HFFc6 (cell line): Measurements from ENCODE around the gene KRIT1. TPM values are rescaled to one million over a fixed set of nuclear protein-coding genes. Genes with fewer than 3 reads are reported as not detected.

Experiments
- DNase-seq: peaks from one replicate; pipeline ENCODE4 v3.0.0-alpha.2; 2018
- H3K27ac Mint-ChIP-seq: 2 replicates; pipeline ENCODE4 v1.8.0; 2020; ENCODE audit warnings: mild to moderate bottlenecking, mixed read lengths
- H3K27me3 Mint-ChIP-seq: 2 replicates; pipeline ENCODE4 v1.8.0; 2021; ENCODE audit warnings: mild to moderate bottlenecking, moderate library complexity, mixed read lengths; ENCODE audit not compliant: insufficient read depth
- H3K36me3 Mint-ChIP-seq: 2 replicates; pipeline ENCODE4 v1.8.0; 2021; ENCODE audit warnings: low read depth, mixed read lengths
- H3K4me1 Mint-ChIP-seq: 2 replicates; pipeline ENCODE4 v1.8.0; 2020; ENCODE audit warnings: low read depth, mixed read lengths
- H3K4me3 Mint-ChIP-seq: 2 replicates; pipeline ENCODE4 v1.8.0; 2020; ENCODE audit warnings: mild to moderate bottlenecking, moderate library complexity, mixed read lengths
- H3K9me3 Mint-ChIP-seq: 2 replicates; pipeline ENCODE4 v1.8.0; 2020; ENCODE audit warnings: mild to moderate bottlenecking, mixed read lengths
- microRNA-seq: library from miRNA; unstranded; fragments of <30 nt; microRNA quantifications from one replicate; pipeline ENCODE4, GENCODE V29; 2019
- total RNA-seq, 6 experiments: library from RNA; stranded (reverse); fragmentation: NEBNext Ultra II Directional; extraction: Animal tissue kit (Norgen Biotek cat#: 25700); gene quantifications; 2 replicates in 1 of 6; 3 replicates in 5 of 6; pipeline ENCODE4 v1.2.3, GENCODE V29; 2021
- TF ChIP-seq, protein P1 (sequence below): fragments of 200-600 bp; sonication (generic); IDR thresholded peaks from 2 replicates; pipeline ENCODE4 v1.5.0; 2021; ENCODE audit warnings: antibody characterized with exemption, mild to moderate bottlenecking

Gene KRIT1
- total RNA-seq, 6 experiments from 2014 or later: 25.9 to 29.3 (median 28.0) TPM

DNA sequence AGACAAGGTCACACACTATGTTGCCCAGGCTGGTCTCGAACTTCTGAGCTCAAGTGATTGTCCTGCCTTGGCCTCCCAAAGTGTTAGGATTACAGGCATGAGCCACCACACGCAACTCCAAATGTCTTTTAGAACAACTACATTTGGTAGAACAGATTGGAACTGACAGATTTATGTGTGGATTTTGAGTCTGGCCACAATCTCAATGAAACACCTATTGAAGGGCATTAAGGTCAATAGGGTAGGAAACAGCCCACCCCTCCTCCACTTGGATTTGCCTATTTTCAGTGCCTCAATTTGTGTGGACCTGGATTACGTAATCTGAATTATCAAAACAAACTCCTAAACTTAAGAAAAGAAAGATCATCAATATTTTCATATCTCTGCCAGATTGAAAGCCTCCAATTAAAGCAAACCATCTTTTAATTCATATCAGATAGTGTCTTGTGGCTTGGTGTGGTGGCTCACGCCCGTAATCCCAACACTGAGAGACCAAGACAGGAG lies 95.9 kb downstream of the KRIT1 start:
- DNase-seq: no peak
- Mint-ChIP-seq H3K36me3 (no peaks in the 10 kb centered on the region), H3K4me3 (no peak overlapping the region), H3K9me3 (no peaks in the 10 kb centered on the region), H3K27ac (no peak overlapping the region), H3K4me1 (no peaks in the 10 kb centered on the region), H3K27me3 (no peaks in the 10 kb centered on the region)
- TF ChIP-seq, protein P1, sequence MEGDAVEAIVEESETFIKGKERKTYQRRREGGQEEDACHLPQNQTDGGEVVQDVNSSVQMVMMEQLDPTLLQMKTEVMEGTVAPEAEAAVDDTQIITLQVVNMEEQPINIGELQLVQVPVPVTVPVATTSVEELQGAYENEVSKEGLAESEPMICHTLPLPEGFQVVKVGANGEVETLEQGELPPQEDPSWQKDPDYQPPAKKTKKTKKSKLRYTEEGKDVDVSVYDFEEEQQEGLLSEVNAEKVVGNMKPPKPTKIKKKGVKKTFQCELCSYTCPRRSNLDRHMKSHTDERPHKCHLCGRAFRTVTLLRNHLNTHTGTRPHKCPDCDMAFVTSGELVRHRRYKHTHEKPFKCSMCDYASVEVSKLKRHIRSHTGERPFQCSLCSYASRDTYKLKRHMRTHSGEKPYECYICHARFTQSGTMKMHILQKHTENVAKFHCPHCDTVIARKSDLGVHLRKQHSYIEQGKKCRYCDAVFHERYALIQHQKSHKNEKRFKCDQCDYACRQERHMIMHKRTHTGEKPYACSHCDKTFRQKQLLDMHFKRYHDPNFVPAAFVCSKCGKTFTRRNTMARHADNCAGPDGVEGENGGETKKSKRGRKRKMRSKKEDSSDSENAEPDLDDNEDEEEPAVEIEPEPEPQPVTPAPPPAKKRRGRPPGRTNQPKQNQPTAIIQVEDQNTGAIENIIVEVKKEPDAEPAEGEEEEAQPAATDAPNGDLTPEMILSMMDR: no peak

Small RNA genes within 50 kb of the gene (microRNA-seq; reads per million reads assigned to microRNA genes)
- not detected for gene MIR1285-1

Other genes starting within 250 kb of the KRIT1 start
- gene CYP51A1, start 111.4 kb downstream of the KRIT1 start, total RNA-seq: 10 to 100 TPM; 34.9 to 43.8 (median 38.2) TPM
- not detected for gene LRRD1, start 66.8 kb downstream of the KRIT1 start, total RNA-seq
- 10 to 100 TPM; 52.7 to 68.4 (median 63.8) TPM for gene ANKIB1, start 60 bp upstream of the KRIT1 start, total RNA-seq
- gene GATAD1, start 201.6 kb upstream of the KRIT1 start, total RNA-seq: 10 to 100 TPM; 13.1 to 15.4 (median 13.8) TPM
- gene ERVW-1, start 232.0 kb upstream of the KRIT1 start, total RNA-seq: not detected